Activated CD4-positive, CD25-positive, alpha-beta regulatory T cell treated with anti-CD3 and anti-CD28 coated beads, Interleukin-2, amount 50 U/mL, for 16 hours (primary cell): ENCODE results near the gene PMF1.

Source experiments
- DNase-seq: peaks from one replicate; pipeline ENCODE4 v3.0.0-alpha.2; 2020; ENCODE audit warnings: low read depth, low spot score

Gene PMF1

DNA sequence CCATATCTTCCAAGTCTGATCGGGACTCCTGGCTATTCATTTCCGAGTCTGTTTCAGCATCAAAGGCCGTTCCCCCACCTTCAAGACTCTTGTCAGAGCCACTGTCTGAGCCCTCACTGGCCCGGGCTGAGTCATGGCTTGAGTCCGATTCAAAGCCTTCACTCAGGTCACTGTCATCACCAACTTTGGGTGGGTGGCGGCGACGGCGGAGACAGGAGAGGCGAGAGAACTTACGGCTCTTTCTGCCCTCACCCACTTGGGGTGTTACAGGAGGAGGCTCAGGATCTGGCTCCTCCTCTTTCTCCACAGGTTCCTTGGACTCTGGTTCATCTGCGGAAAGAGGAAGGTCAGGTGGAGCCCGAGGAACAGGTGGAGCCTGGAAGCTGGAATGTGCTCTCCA, 53.2 kb downstream of the PMF1 start:
- no peak for DNase-seq

DNA sequence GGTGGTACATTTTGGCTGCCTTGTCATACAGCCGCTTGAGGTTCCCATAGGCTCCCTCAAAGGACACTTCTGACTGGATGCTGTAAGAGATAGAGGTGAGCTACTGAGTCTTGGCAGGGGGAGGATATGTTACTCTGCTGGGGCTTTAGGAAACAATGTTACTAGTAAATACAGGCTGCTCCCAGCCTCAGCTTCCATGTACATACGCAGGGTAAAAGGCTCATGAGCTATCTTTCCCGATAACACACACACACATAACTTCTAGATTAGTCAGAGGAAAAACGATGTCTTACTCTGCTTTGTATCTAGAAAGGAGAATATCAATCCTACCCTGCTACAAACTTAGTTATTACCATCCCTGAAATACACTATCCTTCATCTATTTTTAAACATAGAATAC, 55.5 kb downstream of the PMF1 start:
- DNase-seq = no peak

DNA sequence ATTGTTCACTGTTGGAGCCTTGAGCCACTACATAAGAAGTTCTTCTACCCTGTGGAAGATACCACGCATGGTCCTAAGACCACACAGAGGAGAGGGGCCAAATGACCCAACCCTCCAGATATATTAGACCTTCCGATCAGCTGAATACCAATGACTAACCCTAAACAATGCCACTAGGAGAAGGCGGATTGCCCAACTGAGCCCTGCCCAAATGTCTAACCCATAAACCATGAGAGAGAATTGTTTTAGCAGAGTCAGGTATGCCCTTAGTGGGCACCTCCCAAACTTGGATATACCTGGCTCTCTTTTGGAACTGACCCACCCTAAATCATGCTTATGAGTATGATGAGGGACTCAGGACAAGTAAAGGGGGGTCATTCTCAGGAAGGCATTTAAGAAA, 57.5 kb downstream of the PMF1 start:
- DNase-seq = no peak

DNA sequence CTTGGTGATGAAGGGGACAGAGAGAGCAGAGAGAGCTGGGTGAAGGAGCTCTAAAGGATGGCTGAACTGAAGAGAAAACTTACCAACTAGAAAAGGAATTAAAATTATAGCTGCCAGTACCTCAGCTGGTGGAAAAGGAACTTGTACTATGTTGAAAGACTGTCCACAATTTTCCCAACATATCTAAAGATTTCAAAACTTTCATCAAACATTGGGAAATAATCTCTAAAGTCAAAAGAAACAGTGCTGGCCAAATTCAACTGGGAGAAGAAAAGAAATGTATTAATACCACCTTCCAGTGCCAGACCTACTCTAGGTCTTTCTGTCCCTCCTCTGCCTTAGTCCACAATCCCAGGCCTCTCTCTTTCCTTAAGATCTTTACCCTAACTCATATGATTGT, 63.7 kb downstream of the PMF1 start:
- DNase-seq = no peak

DNA sequence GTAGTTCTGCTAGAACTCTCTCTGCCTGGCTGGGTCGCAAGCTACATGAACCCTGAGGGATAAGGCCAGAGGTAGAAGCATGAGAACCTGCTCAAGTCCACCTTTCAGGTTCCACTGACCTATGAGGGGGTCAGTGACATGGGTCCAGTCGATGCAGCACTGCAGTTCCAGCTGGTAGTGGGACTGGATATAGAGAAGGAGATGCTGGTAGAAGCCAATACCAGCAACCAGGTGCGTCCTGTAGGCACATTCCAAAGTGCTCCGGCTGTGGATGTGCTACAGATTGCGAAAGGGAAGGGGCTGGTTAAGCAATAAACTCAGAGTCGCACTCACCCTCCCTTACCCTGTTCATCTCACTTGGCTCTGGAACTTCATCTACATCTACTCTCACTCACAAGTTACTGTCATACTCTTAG, 64.2 kb downstream of the PMF1 start:
- no peak for DNase-seq

DNA sequence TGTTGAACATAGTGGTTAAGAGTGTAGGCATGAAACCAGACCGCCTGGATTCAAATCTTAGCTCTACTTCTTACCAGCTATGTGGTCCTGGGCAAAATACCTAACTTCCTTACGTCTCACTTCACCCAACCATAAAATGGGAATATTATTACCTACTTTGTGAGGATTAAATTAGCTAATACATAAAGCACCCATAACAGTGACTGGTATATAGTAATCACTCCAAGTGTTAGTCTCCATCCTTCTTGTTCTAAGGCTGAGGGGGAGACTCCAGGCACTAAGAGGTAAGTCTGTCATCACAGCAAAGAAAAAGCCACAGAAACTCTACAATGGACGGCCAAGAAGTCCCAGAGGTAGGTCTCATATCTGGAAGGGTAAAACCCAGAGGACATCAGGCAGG, 67.0 kb downstream of the PMF1 start:
- no peak for DNase-seq

DNA sequence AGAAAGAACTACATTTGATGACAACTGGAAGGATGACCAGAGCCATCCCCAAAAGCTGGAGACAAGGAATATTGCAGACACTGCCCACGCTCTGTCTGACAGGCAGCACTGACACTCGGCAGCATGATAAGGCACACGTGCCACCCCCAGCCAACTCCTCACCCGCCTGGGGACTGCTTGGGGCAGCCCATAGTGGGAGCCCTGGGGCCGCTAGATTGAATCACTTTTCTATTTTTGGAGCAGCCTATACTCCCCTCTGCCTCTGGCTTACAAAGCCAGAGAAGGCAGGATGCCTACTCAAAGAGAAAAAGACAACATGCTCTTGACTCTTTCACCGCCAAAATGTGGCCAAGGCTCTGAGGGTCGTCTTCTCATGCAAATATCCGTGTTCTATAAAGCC, 68.5 kb downstream of the PMF1 start:
- no peak for DNase-seq

DNA sequence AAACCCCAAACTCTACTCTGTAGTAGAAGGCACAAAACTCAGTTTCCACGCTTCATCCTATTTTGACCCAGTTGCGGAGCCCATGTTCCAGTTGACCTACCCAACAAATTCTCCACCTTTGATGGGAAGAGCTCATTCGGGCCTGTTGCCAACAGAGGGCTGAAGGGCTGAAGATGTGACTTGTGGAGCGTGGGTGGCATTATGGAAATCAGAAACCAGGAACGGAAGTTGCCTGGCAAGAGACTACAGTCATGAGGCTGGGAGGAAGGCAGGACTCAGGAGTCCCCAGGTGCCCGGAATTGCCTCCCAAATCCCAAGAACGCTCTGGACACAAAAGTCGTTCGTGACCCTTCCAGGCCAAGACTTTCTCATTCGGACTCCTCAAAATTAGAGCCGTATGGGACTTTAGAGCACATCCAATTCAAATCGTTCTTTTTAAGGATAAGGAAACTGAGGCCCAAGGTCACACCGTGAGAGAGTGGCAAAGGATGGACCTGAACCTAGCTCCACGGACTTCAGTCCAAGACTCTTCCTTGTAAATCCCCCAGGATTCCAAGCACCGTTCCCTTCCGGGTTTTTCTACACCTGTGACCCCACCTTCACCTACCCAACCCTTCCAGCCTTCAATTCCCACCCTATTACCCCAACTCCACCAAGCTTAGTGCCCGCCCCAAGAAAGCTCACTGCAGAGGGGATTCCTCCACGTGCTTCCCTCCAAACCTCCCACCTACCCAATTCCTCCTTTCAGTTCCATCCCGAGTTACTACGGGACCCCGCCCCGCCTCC, 69.1 kb downstream of the PMF1 start:
- no peak for DNase-seq

DNA sequence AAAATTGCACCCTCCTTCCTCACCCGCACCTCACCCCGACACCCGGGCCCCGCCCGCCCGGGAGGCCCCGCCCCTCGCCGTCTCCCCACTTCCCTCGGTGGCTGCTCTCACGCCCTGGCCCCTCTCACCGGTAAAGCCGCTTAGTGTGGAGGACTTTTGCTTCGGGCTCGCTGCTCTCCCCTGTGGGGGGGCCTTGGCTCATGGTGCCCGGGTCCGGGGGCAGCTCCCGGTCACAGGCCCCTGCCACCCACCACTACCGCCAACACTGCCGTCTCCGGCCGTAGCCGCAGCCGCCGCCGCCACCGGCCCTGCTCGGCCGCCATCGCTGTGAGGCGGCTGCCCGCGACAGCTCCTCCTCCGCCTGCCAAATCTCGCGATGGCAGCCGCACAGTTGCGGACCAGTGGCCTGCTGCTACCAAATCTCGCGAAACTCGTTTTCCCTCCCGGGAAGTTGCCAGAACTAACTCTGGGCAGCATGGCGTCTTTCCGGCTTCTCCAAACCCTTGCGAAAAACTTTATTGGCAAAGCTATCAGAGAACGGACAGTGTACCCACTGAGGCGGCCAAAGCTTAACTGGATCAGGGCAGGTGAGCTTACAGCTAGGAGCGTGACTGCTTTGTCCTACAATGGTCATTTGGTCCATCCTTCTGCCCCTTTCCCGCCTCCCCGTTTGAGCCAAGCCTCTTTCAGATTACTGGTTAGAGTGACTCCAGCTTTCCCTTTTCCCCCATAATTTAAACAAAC, 69.8 kb downstream of the PMF1 start, which contains the start of gene SMG5:
SMG5 (minus strand) TSS at position 347 of the 744 bp plus-strand sequence; CDS start at position 202, 145 bp downstream.
- peak; percentile 88 for DNase-seq

DNA sequence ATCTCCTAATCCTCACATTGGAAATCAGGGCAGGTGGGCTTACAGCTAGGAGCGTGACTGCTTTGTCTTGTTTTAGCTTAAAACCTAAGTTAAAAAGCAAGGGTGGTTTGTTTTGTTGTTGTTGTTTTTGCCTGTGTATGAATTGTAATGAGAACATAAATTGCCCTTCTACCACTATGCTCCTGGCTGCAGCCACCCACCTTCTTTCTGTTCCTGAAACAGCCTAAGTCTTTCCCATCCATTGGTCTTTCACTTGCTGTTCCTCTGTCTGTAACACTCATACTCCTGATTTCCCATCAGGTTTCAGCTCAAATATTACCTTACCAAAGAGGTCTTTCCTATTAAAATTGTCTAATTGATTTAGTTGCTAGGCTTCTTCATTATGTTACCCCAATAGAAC, 70.7 kb downstream of the PMF1 start:
- DNase-seq = no peak

DNA sequence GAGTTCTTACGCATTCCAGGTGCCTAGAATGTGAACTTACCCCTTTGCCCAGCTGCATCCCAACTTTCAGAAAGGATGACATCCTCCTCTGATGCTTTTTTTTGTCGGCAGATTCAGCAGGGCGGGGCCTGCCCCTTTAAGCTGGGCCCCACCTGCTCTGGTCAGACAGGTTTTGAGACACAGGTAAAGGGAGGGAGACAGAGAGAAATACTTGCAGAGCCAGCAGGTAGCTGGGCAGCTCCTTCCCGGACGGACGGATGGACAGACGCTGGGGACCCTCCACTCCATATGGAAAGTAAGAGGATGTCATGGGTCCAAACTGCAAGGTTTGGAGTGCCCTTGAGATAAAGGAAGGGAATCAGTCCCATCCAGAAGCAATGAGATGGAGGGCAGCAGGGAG, 71.3 kb downstream of the PMF1 start, which contains the start of gene TMEM79:
TMEM79 (plus strand) TSS at position 214 of the 400 bp plus-strand sequence. CDS start 902 bp downstream, outside the sequence.
- DNase-seq = no peak

DNA sequence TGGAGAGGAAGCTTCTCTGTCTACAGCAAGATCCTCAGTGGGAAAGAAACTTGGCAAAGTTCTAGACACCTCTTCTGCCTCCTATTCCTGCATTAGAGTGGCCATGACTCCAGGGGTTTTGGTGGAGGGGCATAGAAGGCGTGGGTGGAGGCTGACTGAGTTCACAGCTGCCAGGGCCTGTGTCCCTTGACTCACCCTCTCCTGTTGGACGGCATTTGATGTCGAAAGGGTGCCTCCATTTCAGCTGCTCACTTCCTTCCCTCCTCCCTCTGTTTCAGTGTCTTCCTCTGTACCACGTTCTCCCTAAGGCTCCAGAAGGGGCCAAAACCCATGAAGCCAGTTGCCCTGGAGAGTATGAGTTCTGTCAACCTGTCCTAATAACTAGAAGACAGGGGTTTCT, 72.0 kb downstream of the PMF1 start:
- DNase-seq = no peak

DNA sequence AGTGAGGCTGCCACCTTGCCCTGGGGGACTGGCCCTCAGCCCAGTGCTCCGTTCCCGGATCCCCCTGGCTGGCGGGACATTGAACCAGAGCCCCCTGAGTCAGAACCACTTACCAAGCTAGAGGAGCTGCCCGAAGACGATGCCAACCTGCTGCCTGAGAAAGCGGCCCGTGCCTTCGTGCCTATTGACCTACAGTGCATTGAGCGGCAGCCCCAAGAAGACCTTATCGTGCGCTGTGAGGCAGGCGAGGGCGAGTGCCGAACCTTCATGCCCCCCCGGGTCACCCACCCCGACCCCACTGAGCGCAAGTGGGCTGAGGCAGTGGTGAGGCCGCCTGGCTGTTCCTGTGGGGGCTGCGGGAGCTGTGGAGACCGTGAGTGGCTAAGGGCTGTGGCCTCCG, 72.6 kb downstream of the PMF1 start:
- DNase-seq = no peak

DNA sequence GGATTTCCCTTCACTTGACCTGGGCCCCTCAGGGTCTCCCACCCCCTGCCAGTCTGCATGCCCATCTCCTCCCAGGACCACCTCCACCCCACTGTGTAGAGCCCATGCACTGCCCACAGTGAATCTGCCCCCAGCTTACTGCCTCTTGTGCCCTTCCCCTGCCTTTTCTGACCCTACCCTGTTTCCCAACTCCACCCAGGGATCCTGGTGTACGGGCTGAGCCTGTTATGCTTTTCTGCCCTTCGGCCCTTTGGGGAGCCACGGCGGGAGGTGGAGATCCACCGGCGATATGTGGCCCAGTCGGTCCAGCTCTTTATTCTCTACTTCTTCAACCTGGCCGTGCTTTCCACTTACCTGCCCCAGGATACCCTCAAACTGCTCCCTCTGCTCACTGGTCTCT, 73.3 kb downstream of the PMF1 start:
- DNase-seq = no peak
